GOT3 (cell line): ENCODE results near the gene C19orf38.
"Not testable (repeated sequence)": the region's sequence is repeated elsewhere in the genome, so short reads cannot be mapped to it uniquely, and the experiment has no call there.

Experiments
- DNase-seq: peaks from one replicate; lab custom pipeline; 2025; ENCODE audit warnings: mixed read lengths; lab: John Stamatoyannopoulos, UW

The C19orf38 gene

DNA sequence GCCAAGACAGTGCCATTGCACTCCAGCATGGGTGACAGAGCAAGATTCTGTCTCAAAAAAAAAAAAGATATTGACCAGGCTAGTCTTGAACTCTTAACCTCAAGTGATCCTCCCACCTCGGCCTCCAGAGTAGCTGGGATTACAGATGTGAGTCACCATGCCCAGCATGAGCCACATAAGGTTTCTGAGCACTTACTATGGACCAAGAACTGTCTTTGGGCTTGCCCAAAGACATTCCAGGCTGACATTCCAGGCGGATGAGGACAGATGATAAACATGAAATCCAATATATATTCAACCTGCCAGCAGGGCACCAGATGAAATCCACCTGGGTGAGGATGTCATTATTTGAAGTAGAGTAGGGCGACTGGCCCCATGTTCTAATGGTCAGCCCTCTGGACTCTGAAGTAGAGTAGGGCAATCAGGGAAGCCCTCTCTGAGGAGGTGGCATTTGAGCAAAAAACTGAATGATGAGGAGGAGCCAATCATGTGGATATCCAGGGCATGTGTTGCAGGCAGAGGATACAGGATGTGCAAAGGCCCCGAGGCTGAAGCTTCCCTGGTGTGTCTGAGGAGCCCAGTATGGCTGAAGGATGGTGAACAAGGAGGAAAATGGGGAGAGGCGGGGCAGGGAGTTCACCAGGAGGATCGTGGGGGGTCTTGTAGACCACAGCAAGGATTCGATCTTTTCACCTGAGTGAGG is 4.0 kb downstream of the C19orf38 start:
- DNase-seq, result no peak

DNA sequence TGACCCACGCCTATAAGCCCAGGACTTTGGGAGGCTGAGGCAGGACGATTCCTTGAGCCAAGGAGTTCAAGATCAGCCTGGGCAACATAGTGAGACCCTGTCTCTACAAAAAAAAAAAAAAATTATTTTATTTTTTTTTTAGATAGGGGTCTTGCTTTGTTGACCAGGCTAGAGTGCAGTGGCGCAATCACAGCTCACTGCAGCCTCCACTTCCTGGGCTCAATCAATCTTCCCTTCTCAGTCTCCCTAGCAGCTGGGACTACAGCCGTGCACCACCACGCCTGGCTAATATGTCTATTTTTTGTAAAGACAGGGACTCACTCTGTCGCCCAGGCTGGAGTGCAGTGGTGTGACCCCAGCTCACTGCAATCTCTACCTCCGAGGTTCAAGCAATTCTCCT is 4.7 kb downstream of the C19orf38 start:
- no peak for DNase-seq

DNA sequence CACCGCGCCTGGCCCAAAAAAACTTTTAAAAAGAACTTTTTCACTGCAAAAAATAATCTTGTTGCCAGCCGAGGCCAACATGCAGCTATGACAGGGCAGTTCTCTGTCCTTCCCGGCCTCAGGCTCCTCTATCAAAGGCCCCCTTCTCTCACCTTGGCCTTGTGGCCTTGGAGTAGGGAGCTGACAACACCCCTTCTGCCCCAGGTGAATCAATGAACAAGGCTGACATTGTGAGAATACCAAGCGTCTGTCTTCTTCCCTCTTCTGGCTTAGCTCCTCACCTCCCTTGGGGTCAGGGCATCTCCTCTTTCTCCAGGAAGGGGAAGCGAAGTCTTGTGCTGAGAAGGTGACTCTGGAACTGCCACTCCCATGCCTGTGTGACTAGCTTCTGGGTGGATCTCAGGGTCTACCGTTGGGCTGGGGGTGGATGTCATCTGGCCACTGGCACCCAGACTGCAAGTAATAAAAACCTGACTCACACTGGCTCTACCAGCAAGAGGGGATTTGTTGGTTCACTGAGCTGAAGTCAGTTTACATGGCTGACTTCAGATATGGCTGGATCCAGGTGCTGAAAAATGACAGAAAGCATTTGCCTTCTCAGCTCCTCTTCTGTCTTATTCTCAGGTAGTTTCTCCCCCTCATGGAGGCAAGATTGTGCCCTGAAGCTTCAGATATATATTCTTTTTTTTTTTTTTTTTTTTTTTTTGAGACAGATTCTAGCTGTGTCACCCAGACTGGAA is 6.3 kb downstream of the C19orf38 start:
- DNase-seq, result no peak

DNA sequence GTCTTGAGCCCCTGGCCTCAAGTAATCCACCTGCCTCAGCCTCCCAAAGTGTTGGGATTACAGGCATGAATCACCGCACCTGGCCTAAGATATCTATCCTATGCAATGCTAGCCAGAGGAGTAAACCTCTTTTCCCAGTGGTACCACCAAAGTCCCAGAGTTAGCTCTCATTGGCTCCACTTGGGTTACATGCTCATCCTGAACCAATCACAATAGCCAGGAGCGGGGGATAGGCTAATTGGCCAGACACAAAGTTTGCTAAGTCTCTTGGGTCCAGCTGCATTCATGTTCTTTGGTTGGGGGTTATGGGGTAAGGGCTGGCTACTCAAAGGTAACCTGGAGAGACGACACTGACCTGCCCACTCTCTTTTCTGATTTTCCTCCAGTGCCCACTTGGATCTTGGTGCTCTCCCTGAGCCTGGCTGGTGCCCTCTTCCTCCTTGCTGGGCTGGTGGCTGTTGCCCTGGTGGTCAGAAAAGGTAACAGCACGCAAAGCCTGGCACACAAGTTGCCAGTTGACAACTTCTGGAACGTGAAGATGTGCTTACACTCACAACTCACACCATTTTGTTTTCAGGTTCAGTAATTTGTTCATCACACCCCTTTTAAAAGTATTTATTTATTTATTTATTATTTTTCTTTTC is 7.8 kb downstream of the C19orf38 start:
- no peak for DNase-seq

DNA sequence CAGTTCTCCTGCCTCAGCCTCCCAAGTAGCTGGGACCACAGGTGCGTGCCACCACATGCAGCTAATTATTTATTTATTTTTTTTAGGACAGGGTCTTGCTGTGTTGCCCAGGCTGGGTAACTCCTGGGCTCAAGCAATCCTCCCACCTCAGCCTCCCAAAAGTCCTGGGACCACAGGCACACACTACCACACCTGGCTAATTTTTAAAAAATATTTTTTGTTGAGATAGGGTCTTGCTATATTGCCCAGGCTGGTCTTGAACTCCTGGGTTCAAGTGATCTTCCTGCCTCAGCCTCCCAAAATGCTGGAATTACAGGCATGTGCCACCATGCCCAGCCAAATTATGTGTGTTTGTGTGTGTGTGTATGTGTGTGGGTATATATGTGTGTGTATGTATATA is 8.7 kb downstream of the C19orf38 start:
- DNase-seq, result not testable (repeated sequence)

DNA sequence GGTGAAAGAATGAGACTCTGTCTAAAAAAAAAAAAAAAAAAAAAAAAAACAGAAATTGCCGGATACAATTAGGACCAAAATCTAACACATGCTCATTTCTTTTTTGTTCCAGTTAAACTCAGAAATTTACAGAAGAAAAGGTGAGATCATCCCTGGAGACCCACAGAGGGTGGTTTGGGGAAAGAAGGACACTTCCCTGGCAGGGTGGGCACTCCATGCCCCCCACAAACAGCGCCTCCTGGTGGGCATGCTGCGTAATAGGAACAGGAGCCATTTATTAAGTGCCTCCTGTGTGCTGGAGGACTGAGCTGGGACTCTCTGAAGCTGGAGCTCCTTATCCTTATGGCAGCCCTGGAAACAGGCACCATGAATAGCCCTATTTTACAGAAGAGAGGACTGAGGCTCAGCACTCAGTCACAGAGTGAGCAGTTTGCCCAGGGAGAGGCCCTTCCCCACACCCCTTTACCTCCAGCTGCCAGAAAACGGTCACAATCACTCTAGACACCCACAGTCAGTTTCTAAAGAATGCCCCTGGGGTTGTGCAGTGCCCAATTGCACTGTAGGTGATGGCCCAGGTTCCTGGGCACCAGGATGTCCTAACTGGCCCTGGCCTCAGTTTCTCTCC is 10.1 kb downstream of the C19orf38 start:
- DNase-seq, result no peak

DNA sequence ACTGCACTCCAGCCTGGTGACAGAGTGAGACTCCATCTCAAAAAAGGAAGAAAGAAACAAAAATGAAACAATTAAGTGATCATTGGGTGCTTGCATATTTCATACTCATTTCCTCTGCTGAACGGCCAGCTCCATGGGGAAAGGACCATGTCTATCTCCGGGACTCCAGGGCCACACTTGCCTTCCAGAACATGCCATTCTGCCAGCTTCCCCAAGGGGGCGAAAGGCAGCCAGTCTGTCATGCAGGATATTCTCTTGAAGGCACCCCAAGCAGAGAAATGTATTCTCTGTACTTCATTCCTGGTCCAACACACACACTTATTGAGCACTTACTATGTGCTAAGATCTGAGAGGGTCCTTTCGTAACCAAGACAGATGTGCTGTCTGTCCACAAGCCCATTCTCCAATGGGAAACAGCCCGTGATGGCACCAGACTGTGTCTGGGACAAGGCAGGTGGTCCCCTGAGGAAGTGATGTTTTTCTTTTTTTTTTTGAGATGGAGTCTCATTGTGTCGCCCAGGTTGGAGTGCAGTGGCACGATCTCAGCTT is 13.0 kb downstream of the C19orf38 start:
- DNase-seq, result no peak

DNA sequence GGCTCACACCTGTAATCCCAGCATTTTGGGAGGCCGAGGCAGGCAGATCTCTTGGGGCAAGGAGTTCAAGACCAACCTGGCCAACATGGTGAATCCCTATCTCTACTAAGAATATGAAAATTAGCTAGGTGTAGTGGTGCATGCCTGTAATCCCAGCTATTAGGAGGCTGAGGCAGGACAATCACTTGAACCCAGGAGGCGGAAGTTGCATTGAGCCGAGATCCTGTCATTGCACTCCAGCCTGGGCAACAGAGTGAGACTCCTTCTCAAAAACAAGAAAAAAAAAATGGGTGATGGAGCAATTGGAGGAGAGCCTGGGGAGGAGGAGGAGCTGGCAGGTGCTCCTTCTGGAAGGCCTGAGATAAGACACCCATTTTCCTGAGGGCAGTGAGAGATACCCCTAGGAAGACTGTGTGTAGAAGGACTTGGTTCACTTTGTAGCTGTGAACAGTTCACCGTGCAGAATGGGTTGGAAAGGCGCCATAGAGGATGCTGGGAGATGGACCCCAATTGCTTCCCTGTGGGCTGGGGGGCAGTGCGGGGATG is 14.4 kb downstream of the C19orf38 start:
- DNase-seq, result no peak

DNA sequence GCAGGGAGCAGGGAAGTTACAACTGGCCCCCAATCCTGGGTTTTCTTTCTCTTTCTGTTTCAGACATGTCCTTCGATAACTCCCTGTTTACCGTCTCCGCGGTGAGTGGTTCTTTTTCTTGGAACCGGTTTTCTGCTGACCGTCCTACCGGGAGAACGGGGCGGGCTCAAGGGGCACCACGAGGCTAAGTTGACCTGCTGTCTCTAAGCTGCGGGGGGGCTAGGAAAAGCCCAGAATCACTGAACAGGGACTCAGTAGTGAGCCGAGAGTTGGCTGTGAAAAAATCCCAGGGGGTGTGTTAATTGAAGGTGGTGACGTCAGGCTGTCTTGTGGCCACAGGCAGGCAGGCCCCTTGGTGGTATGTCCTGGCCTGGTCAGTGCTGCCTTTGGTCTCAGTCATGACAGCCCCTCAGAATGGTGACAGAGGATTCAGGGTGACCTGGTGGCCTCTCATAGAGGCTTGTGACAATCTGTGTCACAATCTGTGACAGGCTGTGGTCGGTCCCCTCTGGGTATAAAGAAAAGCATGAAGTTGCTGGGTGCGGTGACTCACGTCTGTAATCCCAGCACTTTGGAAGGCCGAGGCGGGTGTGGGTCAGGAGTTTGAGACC is 15.0 kb downstream of the C19orf38 start:
- no peak for DNase-seq

DNA sequence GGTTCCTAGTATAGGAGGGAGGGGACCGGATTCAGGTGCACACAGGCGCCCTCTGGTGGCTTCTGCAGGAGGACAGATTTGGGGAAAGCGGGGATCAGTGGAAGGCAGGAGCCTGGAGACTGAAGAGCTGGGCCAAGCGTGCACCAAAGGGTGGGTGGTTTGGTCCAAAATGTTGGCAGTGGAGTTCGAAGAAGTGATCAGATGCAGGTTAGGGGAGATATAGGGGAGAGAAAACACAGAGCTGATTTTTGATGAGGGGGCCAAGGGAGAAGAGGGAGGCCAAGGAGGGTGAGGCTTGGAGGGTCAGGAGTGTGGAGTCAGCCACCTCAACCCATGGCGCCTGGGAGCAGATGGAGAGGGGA is 16.3 kb downstream of the C19orf38 start:
- DNase-seq, result peak; percentile 52

DNA sequence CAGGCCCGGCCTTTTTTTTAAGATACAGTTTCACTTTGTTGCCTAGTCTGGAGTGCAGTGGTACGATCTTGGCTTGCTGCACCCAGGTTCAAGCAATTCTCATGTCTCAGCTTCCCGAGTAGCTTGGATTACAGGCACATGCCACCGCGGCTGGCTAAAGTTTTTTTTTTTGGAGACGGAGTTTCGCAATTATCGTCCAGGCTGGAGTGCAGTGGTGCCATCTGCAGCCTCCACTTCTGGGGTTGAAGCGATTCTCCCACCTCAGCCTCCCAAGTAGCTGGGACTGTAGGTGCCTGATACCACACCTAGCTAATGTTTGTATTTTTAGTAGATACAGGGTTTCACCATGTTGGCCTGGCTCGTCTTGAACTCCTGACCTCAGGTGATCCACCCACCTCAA is 18.3 kb downstream of the C19orf38 start:
- DNase-seq, result no peak

DNA sequence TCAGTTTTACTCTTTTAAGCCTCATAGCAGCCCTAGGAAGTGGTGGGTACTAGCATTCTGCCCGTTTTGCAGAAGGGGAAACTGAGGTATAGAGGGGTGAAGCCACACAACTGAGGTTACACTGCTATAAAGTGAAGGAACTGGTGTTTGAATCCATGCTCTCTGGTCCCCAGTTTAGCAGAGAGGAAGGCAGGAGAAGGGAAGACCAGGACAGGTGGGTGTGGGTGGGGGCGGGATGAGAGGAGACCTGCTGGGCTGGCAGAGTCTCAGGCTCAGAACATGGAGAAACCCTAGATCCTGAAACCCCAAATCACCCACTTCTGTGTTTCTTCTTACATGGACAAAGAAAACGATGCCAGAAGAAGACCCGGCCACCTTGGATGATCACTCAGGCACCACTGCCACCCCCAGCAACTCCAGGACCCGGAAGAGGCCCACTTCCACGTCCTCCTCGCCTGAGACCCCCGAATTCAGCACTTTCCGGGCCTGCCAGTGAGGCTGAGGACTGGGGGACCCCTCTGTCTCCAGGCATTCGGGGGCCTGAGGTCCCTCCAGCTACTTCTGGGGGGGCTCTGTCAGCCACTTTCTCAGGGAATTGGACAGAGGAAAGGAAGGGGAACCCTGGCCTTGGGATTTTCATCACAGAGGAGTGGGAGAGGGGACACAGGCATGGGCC is 20.8 kb downstream of the C19orf38 start:
- DNase-seq, result no peak

DNA sequence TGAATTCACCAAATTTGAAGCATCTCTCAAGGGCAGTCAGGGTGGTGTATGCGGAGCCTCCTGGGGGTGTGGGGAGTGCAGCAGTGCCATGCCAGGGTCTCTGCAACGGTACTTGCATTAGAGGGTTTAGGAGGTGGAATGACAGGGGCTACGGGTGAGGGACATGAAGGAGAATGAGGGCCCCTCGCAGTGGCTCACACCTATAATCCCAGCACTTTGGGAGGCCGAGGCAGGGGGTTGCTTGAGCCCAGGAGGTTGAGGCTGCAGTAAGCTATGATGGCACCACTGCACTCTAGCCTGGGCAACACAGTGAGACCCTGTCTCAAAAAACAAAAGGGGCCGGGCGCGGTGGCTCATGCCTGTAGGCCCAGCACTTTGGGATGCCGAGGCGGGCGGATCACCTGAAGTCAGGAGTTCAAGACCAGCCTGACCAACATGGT is 21.7 kb downstream of the C19orf38 start:
- not testable (repeated sequence) for DNase-seq

DNA sequence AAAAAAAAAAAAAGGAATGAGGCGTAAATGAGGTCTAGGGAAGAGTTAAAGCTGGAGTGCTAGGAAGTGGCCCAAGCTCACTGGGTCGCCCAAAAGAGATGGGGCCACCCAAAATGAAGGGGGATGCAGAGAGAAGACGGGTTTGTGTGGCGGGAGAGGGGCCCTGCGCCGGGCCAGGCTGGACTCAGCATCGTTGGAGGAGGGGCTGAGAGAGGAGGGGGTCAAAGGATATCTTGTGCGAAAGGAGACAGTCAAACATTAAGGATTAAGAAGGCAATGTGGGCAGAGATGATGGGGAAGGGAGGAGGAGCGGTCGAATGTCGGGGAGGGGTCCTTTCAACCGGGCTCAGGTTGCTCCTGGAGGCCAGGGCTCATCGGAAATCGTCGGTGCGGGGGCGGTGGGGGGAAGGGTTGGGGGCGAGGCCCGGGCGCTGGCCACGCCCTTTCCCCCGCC is 22.3 kb downstream of the C19orf38 start:
- no peak for DNase-seq

DNA sequence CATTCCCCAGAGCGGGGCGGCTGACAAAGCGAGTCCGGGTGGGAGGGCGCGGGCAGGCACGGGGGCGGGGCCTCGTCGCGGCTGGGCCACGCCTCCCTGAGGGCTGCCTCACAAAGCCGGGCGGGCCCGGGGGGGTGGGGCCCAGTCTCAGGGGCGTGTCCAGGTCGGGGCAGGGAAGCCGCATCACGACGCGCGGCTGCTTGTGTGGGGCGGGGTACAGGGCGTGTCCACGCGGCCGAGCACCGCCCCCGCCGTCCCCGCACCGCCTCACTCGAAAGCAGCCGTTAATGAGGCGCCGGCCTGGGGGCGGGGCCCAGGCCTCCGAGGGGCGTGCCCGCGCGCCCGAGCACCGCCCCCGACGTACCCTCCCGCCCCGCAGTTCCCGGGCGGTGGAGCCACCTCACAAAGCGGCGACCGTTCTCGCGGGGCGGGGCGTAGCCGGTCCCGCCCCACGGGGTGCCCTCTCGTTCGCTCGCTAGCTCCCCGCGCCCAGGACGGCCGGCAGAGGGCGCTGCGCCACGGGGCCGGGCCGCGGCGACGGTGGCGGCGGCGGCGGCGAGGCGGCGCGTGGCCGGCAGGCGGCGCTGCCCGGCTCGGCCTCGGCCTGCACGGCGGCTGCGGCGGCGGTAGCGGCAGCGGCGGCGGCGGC is 22.9 kb downstream of the C19orf38 start, which contains the start of gene CARM1:
TSS of gene CARM1 (plus strand) at position 599 of the 649 bp plus-strand sequence. CDS start 150 bp downstream, outside the sequence.
- peak; percentile 98 for DNase-seq

DNA sequence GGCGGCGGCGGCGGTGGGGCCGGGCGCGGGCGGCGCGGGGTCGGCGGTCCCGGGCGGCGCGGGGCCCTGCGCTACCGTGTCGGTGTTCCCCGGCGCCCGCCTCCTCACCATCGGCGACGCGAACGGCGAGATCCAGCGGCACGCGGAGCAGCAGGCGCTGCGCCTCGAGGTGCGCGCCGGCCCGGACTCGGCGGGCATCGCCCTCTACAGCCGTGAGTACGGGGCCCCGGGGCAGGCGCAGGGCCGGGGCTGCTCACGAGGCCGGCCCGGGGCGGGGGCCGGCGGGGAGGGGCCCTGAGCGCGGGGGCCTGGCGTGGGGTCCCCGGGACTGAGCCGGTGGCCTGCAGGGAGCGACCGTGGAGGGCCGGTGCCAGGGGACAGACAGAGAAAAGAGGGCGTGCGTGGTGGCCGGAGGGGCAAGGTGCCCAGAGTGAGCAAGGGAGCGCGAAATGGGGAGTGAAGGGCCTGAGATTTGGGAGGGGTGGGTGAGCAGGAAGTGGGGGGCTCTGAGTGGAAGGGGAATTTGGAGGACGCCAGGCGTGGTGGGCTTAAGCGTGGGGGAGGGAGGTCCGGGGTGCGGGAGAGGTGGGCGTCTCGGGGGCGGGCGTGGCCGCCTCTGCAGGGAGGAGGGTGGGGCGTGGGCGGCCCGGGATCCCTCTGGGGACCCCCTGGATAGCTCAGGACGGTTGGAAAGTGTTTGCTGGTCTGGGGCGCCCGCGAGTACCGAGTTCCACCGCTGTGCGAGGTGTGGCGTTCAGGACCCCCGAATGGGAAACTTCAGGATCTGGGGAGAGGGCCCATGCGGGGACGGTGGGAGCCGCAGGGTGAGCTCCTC is 23.7 kb downstream of the C19orf38 start:
- no peak for DNase-seq

DNA sequence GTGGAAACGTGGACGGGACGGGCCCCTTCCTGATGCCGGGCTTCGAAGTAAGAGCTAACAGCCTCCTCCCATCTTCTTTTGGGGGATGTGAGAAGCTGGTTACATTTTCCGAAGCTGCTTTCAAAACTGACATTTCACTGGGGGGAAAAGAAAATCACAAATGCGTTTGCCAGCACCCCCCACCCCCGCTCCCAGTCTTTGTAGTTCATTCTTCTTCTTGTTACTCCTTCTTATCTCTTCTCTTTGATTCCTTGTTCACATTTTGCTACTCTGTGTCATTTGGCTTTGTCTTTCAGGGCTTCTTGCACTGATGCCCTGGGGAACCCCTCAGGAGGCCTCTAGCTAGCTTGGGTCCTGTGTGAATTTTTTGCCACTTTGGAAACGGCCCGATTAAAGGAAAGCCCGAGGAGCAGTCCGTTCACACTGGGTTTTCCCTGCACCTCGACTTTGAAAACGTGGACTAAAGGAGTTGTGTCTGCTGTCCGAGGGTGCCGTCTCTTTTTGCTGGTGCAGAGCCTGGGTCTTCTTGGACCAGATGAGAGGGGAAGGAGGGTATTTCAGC is 24.4 kb downstream of the C19orf38 start:
- no peak for DNase-seq

DNA sequence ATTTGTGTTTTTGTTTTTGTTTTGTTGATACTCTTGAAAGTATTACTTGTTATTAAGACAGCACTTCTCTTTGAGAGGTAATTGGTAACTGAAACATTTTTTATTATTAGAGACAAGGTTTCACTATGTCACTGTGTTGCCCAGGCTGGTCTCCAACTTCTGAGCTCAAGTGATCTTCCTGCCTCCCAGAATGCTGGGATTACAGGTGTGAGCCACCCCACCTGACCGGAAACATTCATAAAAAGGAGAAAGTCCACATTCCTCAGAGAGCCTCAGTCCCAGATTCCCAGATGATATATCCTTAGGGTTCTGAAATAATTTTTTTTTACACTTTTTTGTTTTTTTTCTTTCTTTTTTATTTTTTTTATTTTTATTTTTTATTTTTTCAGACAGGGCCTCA is 25.8 kb downstream of the C19orf38 start:
- DNase-seq, result no peak
